A549 (cell line): Measurements from ENCODE around the gene SASH1. TPM values are rescaled to one million over a fixed set of nuclear protein-coding genes. Genes with fewer than 3 reads are reported as not detected.

Source experiments
- ATAC-seq, 2 experiments: fragments of 200-7000 bp in 1 of 2; fragments of >200 bp in 1 of 2; cut with Nextera tagmentation in 1 of 2; cut with Tn5 transposase in 1 of 2; 3 replicates each; pipeline versions ENCODE4 v1.8.0 to v1.9.1; 2018 to 2020; ENCODE audit warnings: mild to moderate bottlenecking in 1 of 2, moderate library complexity in 1 of 2
- CTCF ChIA-PET: fragments of 300-600 bp; sonication (Branson Sonifier 250); formaldehyde crosslinking; extraction: SDS; loops from one replicate; lab custom pipeline; 2021; ENCODE audit warnings: antibody characterized with exemption, inconsistent platforms; lab: Yijun Ruan, JAX
- POLR2A ChIA-PET: fragments of 350-600 bp; formaldehyde crosslinking; extraction: SDS; loops from one replicate; lab custom pipeline; 2021; ENCODE audit warnings: antibody characterized with exemption, inconsistent platforms; lab: Yijun Ruan, JAX
- DNase-seq, 2 experiments: peaks; one replicate each; pipeline versions ENCODE4 v3.0.0 to v3.0.0-alpha.2; 2011 to 2016; ENCODE audit warnings: low read depth in 1 of 2, low spot score in 1 of 2
- FAIRE-seq: peaks from 2 replicates; lab custom pipeline; 2011; peaks lifted over from hg19 to GRCh38; lab: Jason Lieb, UNC
- H3K27ac ChIP-seq, 2 experiments: fragments of >200 bp; sonication (Bioruptor Twin); formaldehyde crosslinking; 3 replicates each; pipeline ENCODE4 v1.5.1; 2016 to 2017
- H3K4me1 ChIP-seq: fragments of >200 bp; sonication (Bioruptor Twin); formaldehyde crosslinking; 3 replicates; pipeline ENCODE4 v1.6.1; 2016
- H3K4me2 ChIP-seq: fragments of >200 bp; sonication (Bioruptor Twin); formaldehyde crosslinking; 3 replicates; pipeline ENCODE4 v1.6.1; 2016
- H3K4me3 ChIP-seq: fragments of >200 bp; sonication (Bioruptor Twin); formaldehyde crosslinking; 3 replicates; pipeline ENCODE4 v1.5.1; 2016
- H3K9me3 ChIP-seq: fragments of >200 bp; sonication (Bioruptor Twin); formaldehyde crosslinking; 3 replicates; pipeline ENCODE4 v1.6.1; 2016
- CHD4 ChIP-seq: fragments of 200-600 bp; sonication (generic); IDR thresholded peaks from 2 replicates; pipeline ENCODE4 v1.6.1; 2016; ENCODE audit warnings: antibody characterized with exemption, mild to moderate bottlenecking, borderline replicate concordance
- EHF ChIP-seq: fragments of 250-450 bp; sonication (Bioruptor Pico); IDR thresholded peaks from 2 replicates; pipeline ENCODE4 v1.5.0; 2020; ENCODE audit warnings: mild to moderate bottlenecking
- EP300 ChIP-seq, 2 experiments: fragments of >200 bp; sonication (Bioruptor Twin); formaldehyde crosslinking; IDR thresholded peaks; 2 replicates in 1 of 2; 3 replicates in 1 of 2; pipeline ENCODE4 v1.6.1; 2016 to 2017
- GATA3 ChIP-seq: IDR thresholded peaks from 2 replicates; pipeline ENCODE4 v1.6.1; 2012; ENCODE audit warnings: borderline replicate concordance
- HDAC2 ChIP-seq: fragments of 200-600 bp; sonication (generic); IDR thresholded peaks from 2 replicates; pipeline ENCODE4 v1.6.1; 2016
- HOXA7 ChIP-seq: fragments of 250-450 bp; sonication (Bioruptor Pico); IDR thresholded peaks from 2 replicates; pipeline ENCODE4 v1.5.0; 2020; ENCODE audit warnings: mild to moderate bottlenecking, moderate library complexity
- HOXB13 ChIP-seq: fragments of 250-450 bp; sonication (Bioruptor Pico); IDR thresholded peaks from 2 replicates; pipeline ENCODE4 v1.5.0; 2020; ENCODE audit warnings: low read depth, mild to moderate bottlenecking, moderate library complexity
- HOXB5 ChIP-seq: fragments of 250-450 bp; sonication (Bioruptor Pico); IDR thresholded peaks from 2 replicates; pipeline ENCODE4 v1.5.0; 2020; ENCODE audit warnings: mild to moderate bottlenecking, moderate library complexity
- JUNB ChIP-seq: fragments of >200 bp; sonication (Bioruptor Twin); formaldehyde crosslinking; IDR thresholded peaks from 2 replicates; pipeline ENCODE4 v1.6.1; 2016
- KDM5A ChIP-seq: fragments of 200-600 bp; sonication (generic); IDR thresholded peaks from 2 replicates; pipeline ENCODE4 v1.6.1; 2016; ENCODE audit warnings: antibody characterized with exemption, mild to moderate bottlenecking
- MAFK ChIP-seq: fragments of 450-650 bp; IDR thresholded peaks from 2 replicates; pipeline ENCODE4 v1.6.1; 2014; ENCODE audit not compliant: partially characterized antibody
- MAZ ChIP-seq: fragments of 150-350 bp; IDR thresholded peaks from 2 replicates; pipeline ENCODE4 v1.6.1; 2014; ENCODE audit warnings: antibody characterized with exemption, low read depth, low read length, borderline replicate concordance
- MYC ChIP-seq: IDR thresholded peaks from 2 replicates; pipeline ENCODE4 v1.6.1; 2012; ENCODE audit warnings: mild to moderate bottlenecking, inconsistent platforms, low read length, improper control_type of control experiment, borderline replicate concordance
- NPAS2 ChIP-seq: fragments of 250-450 bp; sonication (Bioruptor Pico); IDR thresholded peaks from 2 replicates; pipeline ENCODE4 v1.8.0; 2022; ENCODE audit warnings: mild to moderate bottlenecking, moderate library complexity, borderline replicate concordance
- RAD21 ChIP-seq, 2 experiments: fragments of >200 bp in 1 of 2; sonication (Bioruptor Twin) in 1 of 2; formaldehyde crosslinking in 1 of 2; IDR thresholded peaks in 1 of 2; conservative IDR thresholded peaks in 1 of 2; 2 replicates in 1 of 2; 3 replicates in 1 of 2; pipeline ENCODE4 v1.6.1; 2012 to 2018; ENCODE audit warnings: inconsistent platforms in 1 of 2
- RARB ChIP-seq: fragments of 250-450 bp; sonication (Bioruptor Pico); IDR thresholded peaks from 2 replicates; pipeline ENCODE4 v1.8.0; 2021; ENCODE audit warnings: mild to moderate bottlenecking, moderate library complexity
- RFX5 ChIP-seq: fragments of 450-650 bp; IDR thresholded peaks from 2 replicates; pipeline ENCODE4 v1.7.1; 2014; ENCODE audit warnings: antibody characterized with exemption, mild to moderate bottlenecking, moderate library complexity
- RNF2 ChIP-seq: fragments of 200-600 bp; sonication (generic); IDR thresholded peaks from 2 replicates; pipeline ENCODE4 v1.6.1; 2016; ENCODE audit warnings: low read depth, mild to moderate bottlenecking, antibody characterized with exemption, moderate library complexity, borderline replicate concordance
- ZC3H11A ChIP-seq: fragments of 450-650 bp; IDR thresholded peaks from 2 replicates; pipeline ENCODE4 v1.6.1; 2014; ENCODE audit warnings: antibody characterized with exemption, mild to moderate bottlenecking
- WGBS: methylation state at CpG from one replicate; pipeline ENCODE4 v1.1.6; 2017; ENCODE audit errors: missing lambda C conversion rate; 5-methylcytosine and 5-hydroxymethylcytosine counted together
- polyA plus RNA-seq, 4 experiments: library from polyadenylated mRNA; depleted of rRNA in 3 of 4; stranded (reverse); fragments of >200 nt; fragmentation: RNase III in 1 of 4; extraction: RNeasy Plus Mini Kit Qiagen cat#74134 plus additional on column Dnase treatment in 1 of 4; gene quantifications; 2 replicates in 3 of 4; 3 replicates in 1 of 4; pipeline ENCODE4 v1.2.3, GENCODE V29; 2011 to 2017
- TF ChIP-seq, protein P1 (sequence below): fragments of >200 bp; sonication (Bioruptor Twin); formaldehyde crosslinking; IDR thresholded peaks from 2 replicates; pipeline ENCODE4 v1.6.1; 2016
- TF ChIP-seq, protein P2 (sequence below): fragments of 250-450 bp; sonication (Bioruptor Pico); IDR thresholded peaks from 2 replicates; pipeline ENCODE4 v1.5.0; 2020; ENCODE audit warnings: low read depth, mild to moderate bottlenecking, moderate library complexity
- TF ChIP-seq, protein P3 (sequence below): IDR thresholded peaks from 2 replicates; pipeline ENCODE4 v1.6.1; 2012
- TF ChIP-seq, protein P4 (sequence below): fragments of 250-450 bp; sonication (Bioruptor Pico); IDR thresholded peaks from 2 replicates; pipeline ENCODE4 v1.5.0; 2021; ENCODE audit warnings: mild to moderate bottlenecking, moderate library complexity, borderline replicate concordance

SASH1 gene
- polyA plus RNA-seq, 2 of the 4 experiments (the other 2 are of a cell fraction): 2.5 to 3.0 TPM

DNA sequence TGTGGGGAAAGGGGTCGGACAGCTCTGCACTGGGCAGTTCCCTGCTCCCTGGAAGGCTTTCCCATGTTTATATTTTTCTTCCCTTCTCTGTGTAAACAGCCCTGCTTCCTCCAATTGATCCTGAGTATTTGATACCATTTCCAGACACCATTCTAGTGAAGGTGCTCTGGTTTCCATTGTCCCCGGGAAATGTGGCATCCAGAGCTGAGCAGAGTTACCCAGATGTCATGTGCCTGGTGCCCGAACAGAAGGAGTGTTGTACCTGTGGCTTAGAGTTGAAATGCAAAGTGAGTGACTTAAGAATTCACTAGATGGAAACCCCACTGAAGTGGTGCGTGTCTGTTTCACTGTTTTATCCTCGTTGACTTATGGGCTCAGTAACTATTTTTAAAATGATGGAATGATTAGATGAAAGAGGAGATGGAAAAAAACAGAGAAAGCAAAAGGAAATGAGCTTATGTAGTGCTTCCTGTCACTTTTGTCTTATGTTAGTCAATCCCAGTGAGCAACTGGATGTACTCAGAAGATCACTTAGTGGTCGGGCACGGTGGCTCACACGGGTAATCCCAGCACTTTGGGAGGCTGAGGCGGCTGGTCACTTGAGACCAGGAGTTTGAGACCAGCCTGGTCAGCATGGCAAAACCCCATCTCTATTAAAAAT is 83.8 kb downstream of the SASH1 start:
- Histone ChIP-seq H3K9me3 (no peaks in the 10 kb centered on the region), H3K4me2 (no peak overlapping the region), H3K27ac (no peak overlapping the region), H3K4me1 (no peaks in the 10 kb centered on the region), H3K4me3 (no peak overlapping the region)
- TF ChIP-seq JUNB (no peak), MAFK (no peak), GATA3 (no peak), HOXA7 (CRISPR knock-in tag) (no peak), MAZ (no peak), NPAS2 (CRISPR knock-in tag) (no peak), RARB (no peak), EHF (CRISPR knock-in tag) (no peak), CHD4 (no peak), RFX5 (no peak), KDM5A (no peak), HDAC2 (no peak), RNF2 (no peak), EP300 (IDR thresholded peaks at IDR 0.05) (no peak), RAD21 (conservative IDR thresholded peaks at IDR 0.05 in 1 of 2, IDR thresholded peaks at IDR 0.05 in 1 of 2) (no peak), HOXB13 (CRISPR knock-in tag) (no peak)
- TF ChIP-seq, protein P1, sequence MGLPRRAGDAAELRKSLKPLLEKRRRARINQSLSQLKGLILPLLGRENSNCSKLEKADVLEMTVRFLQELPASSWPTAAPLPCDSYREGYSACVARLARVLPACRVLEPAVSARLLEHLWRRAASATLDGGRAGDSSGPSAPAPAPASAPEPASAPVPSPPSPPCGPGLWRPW: no peak
- TF ChIP-seq, protein P2, sequence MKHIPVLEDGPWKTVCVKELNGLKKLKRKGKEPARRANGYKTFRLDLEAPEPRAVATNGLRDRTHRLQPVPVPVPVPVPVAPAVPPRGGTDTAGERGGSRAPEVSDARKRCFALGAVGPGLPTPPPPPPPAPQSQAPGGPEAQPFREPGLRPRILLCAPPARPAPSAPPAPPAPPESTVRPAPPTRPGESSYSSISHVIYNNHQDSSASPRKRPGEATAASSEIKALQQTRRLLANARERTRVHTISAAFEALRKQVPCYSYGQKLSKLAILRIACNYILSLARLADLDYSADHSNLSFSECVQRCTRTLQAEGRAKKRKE (CRISPR knock-in tag): no peak
- TF ChIP-seq, protein P3, sequence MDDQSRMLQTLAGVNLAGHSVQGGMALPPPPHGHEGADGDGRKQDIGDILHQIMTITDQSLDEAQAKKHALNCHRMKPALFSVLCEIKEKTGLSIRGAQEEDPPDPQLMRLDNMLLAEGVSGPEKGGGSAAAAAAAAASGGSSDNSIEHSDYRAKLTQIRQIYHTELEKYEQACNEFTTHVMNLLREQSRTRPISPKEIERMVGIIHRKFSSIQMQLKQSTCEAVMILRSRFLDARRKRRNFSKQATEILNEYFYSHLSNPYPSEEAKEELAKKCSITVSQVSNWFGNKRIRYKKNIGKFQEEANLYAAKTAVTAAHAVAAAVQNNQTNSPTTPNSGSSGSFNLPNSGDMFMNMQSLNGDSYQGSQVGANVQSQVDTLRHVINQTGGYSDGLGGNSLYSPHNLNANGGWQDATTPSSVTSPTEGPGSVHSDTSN: no peak
- TF ChIP-seq, protein P4, sequence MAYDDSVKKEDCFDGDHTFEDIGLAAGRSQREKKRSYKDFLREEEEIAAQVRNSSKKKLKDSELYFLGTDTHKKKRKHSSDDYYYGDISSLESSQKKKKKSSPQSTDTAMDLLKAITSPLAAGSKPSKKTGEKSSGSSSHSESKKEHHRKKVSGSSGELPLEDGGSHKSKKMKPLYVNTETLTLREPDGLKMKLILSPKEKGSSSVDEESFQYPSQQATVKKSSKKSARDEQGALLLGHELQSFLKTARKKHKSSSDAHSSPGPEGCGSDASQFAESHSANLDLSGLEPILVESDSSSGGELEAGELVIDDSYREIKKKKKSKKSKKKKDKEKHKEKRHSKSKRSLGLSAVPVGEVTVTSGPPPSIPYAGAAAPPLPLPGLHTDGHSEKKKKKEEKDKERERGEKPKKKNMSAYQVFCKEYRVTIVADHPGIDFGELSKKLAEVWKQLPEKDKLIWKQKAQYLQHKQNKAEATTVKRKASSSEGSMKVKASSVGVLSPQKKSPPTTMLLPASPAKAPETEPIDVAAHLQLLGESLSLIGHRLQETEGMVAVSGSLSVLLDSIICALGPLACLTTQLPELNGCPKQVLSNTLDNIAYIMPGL (CRISPR knock-in tag): no peak
- FAIRE-seq (no peak), DNase-seq (no peak), ATAC-seq (no peak)
- 82% methylated on average over 9 of the region's 9 CpGs for WGBS
- ChIA-PET CTCF (interaction anchor here (0.7 to 1.5 kb wide), 2 partner anchors 9 to 16 kb away, joined by 3 read pairs; no protein-coding TSS in a partner anchor), POLR2A (no interaction called here)

DNA sequence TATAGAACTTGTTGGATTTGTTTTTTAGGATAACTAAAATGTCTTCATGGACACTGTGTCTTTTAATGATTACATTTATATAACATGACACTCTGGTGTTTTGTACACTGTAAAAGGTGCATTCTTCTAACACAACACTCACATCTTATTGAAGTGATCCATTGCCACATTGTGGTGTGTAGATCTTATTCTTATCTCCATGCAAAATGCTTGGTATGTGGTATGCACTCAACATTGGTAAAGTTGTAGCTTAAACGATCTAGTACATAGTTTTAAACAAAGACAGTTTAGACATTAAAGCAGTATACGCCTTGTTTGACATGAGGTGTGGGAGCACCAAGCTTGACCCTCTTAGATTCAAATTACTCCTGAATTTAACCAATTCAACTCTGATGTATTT is 84.7 kb downstream of the SASH1 start:
- ChIA-PET POLR2A (no interaction called here), CTCF (no interaction called here)
- Histone ChIP-seq H3K9me3 (no peaks in the 10 kb centered on the region), H3K4me2 (no peak overlapping the region), H3K4me1 (no peaks in the 10 kb centered on the region), H3K4me3 (no peak overlapping the region), H3K27ac (no peak overlapping the region)
- FAIRE-seq (no peak), DNase-seq (no peak), ATAC-seq (no peak)
- 76% methylated on average over 2 of the region's 2 CpGs for WGBS
- no peak for TF ChIP-seq HOXB5 (CRISPR knock-in tag)
- TF ChIP-seq MYC: no peak
- no peak for TF ChIP-seq ZC3H11A
